ENCODE results near the gene SVEP1. TPM values are rescaled to one million over a fixed set of nuclear protein-coding genes. Genes with fewer than 3 reads are reported as not detected.
A peak's percentile ranks its signal among the peaks of the same experiment; 100 is the strongest.

The SVEP1 gene
- total RNA-seq, 4 donors from 2014 or later: 13.9 to 26.8 (median 17.4) TPM

GRCh38 chr9:110391826-110392485, 187.6 kb downstream of the SVEP1 start:
- WGBS, 2 donors (ENCODE audit: low coverage in 1 of 2): 38 to 80% methylated on average over 2 of the region's 2 CpGs
- H3K9me3 ChIP-seq: no peaks in the 10 kb centered on the region
- no peak overlapping the region for H3K4me3 ChIP-seq
- no peak overlapping the region for H3K27ac ChIP-seq
- H3K4me1 ChIP-seq: peaks cover 0 to 12% (median 0%) of the 10 kb centered on the region in 4 donors
- no peaks in the 10 kb centered on the region for H3K36me3 ChIP-seq
- in situ Hi-C loops (cut with MboI; ENCODE audit: low pct_ligation_motif_present in 1 of 4, low pct_unique_long_range_greater_than_20kb in 1 of 4, low sequenced_read_pairs in 3 of 4): no loop called here
- intact Hi-C loops (cut with DNase I; ENCODE audit: low total_unique reads): no loop called here
- no peaks in the 10 kb centered on the region for H3K27me3 ChIP-seq
- no peak for TF ChIP-seq EP300 (IDR thresholded peaks at IDR 0.05; ENCODE audit: low read depth)
- no peak for TF ChIP-seq POLR2AphosphoS5 (IDR thresholded peaks at IDR 0.05)
- no peak for TF ChIP-seq CTCF (IDR thresholded peaks at IDR 0.05)
- no peak for TF ChIP-seq POLR2A (IDR thresholded peaks at IDR 0.05)
- no peak for DNase-seq

GRCh38 chr9:110389148-110389750, 190.3 kb downstream of the SVEP1 start:
- no peaks in the 10 kb centered on the region for H3K36me3 ChIP-seq
- intact Hi-C loops (cut with DNase I; ENCODE audit: low total_unique reads) (no loop called here), in situ Hi-C loops (cut with MboI; ENCODE audit: low pct_ligation_motif_present in 1 of 4, low pct_unique_long_range_greater_than_20kb in 1 of 4, low sequenced_read_pairs in 3 of 4) (no loop called here)
- H3K27ac ChIP-seq: peak overlapping the region; percentile 15 to 62 (median 58)
- H3K27me3 ChIP-seq: no peaks in the 10 kb centered on the region
- TF ChIP-seq POLR2A (IDR thresholded peaks at IDR 0.05): no peak
- no peak for TF ChIP-seq CTCF (IDR thresholded peaks at IDR 0.05)
- peak in 1 of 3 donors; percentile 22 for TF ChIP-seq POLR2AphosphoS5 (IDR thresholded peaks at IDR 0.05)
- WGBS, 2 donors (ENCODE audit: low coverage in 1 of 2): 44 to 62% methylated on average over 3 of the region's 3 CpGs
- H3K4me1 ChIP-seq: peaks cover 0 to 12% (median 0%) of the 10 kb centered on the region in 4 donors
- H3K4me3 ChIP-seq: no peak overlapping the region
- H3K9me3 ChIP-seq: no peaks in the 10 kb centered on the region
- DNase-seq: peak; percentile 13

DNA sequence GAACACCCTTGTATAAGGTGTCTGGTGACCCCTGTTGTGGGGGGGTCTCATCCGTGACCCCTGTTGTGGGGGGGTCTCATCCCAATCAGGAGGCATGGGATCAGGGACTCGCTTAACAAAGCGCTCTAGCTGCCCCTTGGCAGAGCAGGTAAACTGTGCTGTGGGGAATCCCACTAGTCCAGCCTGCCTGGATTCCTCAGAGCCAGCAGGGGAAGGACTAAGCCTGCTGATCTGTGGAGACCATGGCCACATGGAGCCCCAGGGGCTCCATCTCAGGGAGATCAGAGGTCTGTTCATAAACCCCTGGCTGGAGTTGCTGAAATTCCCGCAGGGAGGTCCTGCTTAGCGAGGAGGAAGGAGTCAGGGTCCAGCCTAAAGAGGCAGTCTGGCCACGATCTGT, 196.1 kb downstream of the SVEP1 start:
- 89% methylated on average over 6 of the region's 6 CpGs; no CpG with 5 or more reads in 1 of the 2 donors for WGBS, 2 donors (ENCODE audit: low coverage in 1 of 2)
- no peaks in the 10 kb centered on the region for H3K27me3 ChIP-seq
- H3K36me3 ChIP-seq: no peaks in the 10 kb centered on the region
- no peak overlapping the region for H3K27ac ChIP-seq
- no peak overlapping the region for H3K4me3 ChIP-seq
- intact Hi-C loops (cut with DNase I; ENCODE audit: low total_unique reads) (no loop called here), in situ Hi-C loops (cut with MboI; ENCODE audit: low pct_ligation_motif_present in 1 of 4, low pct_unique_long_range_greater_than_20kb in 1 of 4, low sequenced_read_pairs in 3 of 4) (no loop called here)
- peaks cover 0 to 1% (median 0%) of the 10 kb centered on the region in 4 donors for H3K4me1 ChIP-seq
- no peaks in the 10 kb centered on the region for H3K9me3 ChIP-seq
- TF ChIP-seq CTCF (IDR thresholded peaks at IDR 0.05): no peak
- no peak for TF ChIP-seq EP300 (IDR thresholded peaks at IDR 0.05; ENCODE audit: low read depth)
- no peak for TF ChIP-seq POLR2A (IDR thresholded peaks at IDR 0.05)
- TF ChIP-seq POLR2AphosphoS5 (IDR thresholded peaks at IDR 0.05): no peak
- DNase-seq: no peak

DNA sequence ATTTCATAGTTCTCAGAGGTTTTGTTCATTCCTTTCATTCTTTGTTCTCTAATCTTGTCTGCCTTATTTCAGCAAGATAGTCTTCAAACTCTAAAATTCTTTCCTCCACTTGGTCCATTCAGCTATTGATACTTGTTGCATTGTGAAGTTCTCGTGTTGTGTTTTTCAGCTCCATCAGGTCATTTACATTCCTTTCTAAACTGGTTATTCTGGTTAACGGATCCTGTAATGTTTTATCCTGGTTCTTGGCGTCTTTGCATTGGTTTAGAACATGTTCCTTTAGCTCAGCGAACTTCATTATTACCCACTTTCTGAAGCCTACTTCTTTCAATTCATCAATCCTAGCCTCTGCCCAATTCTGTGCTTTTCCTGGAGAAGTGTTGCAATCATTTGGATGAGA, 196.8 kb downstream of the SVEP1 start:
- H3K9me3 ChIP-seq: no peaks in the 10 kb centered on the region
- no peak overlapping the region for H3K27ac ChIP-seq
- 86 to 91% methylated on average over 4 of the region's 4 CpGs for WGBS, 2 donors (ENCODE audit: low coverage in 1 of 2)
- TF ChIP-seq CTCF (IDR thresholded peaks at IDR 0.05) (no peak), POLR2A (IDR thresholded peaks at IDR 0.05) (no peak), EP300 (IDR thresholded peaks at IDR 0.05; ENCODE audit: low read depth) (no peak), POLR2AphosphoS5 (IDR thresholded peaks at IDR 0.05) (no peak)
- in situ Hi-C loops (cut with MboI; ENCODE audit: low pct_ligation_motif_present in 1 of 4, low pct_unique_long_range_greater_than_20kb in 1 of 4, low sequenced_read_pairs in 3 of 4): no loop called here
- H3K4me3 ChIP-seq: no peak overlapping the region
- no peak for DNase-seq
- no peaks in the 10 kb centered on the region for H3K27me3 ChIP-seq
- intact Hi-C loops (cut with DNase I; ENCODE audit: low total_unique reads): no loop called here
- no peaks in the 10 kb centered on the region for H3K4me1 ChIP-seq
- no peaks in the 10 kb centered on the region for H3K36me3 ChIP-seq
